Cortex of kidney (tissue), 1 donor: ENCODE results near the gene WSCD2.

Source experiments
- DNase-seq: peaks from one replicate; lab custom pipeline; 2025; lab: John Stamatoyannopoulos, UW

WSCD2 gene

DNA sequence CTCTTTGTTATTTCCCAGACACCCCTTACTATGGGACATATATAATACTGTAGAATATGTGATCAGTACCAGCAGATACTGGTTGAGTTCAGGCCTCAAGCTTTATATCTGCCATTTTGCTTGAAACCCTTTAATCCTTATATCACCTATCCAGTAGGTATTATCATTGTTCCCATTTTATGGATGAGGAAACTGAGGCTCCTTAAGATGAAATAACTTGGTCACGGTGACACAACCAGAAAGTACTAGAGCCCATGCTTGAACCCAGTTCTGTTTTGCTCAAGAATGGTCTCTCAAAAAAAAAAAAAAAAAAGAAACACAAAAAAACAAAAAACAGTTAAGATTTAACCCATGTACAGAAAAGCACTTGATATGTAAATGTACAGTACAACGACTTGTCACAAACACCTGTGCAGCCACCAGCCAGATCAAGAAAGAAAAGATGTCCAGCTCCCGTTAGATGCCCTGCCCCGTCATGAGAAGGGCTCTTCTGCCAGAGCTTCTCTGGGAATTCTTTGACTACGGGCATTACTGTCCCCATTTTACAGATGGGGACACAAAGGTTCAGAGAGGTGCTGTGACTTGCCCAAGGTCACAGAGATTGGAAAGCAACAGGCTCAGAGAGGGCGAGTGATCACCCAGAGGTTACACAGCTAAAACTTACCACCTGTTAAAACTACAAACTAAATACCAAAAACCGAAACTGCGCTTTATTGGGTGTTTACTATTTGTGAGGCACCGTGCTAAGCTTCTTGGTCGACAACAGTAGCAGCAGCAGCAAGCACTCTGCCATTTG, 669 bp upstream of the WSCD2 start:
- DNase-seq: no peak

DNA sequence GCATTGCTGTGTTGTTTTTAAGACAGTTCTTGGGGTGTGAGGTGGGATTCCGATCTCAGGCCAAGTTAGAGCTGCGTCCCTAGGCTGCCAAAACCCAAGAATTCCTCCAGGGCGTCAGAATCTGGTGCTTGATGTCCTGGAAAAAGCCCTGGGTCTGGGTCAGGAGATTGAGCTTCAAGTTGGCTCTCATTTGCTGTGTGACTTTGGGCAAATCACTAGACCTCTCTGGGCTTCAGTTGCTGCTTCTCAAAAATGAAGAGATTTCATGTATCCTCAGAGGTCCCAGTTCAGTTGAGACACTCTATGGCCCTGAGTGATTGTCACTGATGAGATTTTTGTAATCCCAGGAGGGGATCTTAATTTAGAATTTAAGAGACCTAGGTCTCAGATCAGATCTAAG, 1.9 kb downstream of the WSCD2 start:
- no peak for DNase-seq

DNA sequence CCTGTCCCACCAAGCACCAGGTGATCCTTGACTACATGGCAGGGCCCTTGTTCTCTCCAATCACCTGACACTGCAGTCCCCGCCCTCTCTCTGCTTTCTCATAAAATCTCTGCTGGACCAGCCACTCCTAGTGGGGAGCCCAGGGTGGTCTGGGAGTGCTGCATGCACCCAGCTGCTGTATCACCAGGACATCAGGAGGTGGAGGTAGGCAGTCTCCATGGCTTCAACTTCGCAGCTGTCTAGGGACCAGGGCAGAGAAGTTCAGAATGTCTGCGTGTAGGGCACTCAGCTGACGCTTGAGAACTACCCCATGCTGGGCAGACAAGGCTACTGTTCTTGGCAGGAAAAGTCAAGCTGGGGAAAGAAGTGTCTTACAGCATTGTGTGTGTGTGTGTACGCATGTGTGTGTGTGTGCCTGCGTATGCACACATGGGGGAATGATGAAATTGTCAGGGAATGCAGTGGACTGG, 2.6 kb downstream of the WSCD2 start:
- no peak for DNase-seq

DNA sequence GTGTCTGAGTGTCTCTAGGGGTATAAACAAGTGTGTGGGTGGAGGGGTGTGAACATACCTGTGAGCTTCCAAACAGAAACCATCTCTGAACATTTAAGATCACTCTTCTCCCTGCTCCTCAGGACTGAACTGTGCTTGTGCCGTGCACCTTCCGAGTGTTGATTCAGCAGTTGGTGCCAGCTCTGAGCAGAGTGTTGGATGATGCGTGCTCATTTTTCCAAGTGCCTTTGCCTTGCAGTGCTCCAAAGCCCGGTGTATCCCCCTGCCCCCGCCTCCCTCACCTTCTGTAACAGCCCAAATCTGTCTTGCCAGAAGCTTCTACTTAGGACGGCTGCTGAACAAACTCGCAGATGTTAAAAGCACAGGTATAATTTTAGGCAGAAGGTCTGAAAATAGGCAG, 4.4 kb downstream of the WSCD2 start:
- DNase-seq: no peak

DNA sequence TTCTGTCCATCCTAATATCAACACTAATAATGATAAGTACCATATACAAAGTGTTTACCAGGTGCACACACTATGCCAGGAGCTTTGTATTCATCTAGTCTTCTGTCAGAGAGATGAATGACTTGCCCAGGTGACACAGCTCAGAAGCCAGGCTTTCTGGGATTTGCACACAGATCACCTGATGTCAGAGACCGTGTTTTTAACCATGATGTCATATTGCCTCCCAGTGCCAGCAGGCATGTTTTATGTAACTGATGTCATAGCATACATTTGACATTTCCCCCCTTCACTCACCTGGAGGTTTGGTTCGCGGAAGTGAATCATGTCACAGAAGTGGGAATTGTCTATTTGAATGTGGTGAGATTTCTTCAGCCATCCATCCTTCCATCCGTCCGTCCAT, 5.7 kb downstream of the WSCD2 start:
- no peak for DNase-seq

DNA sequence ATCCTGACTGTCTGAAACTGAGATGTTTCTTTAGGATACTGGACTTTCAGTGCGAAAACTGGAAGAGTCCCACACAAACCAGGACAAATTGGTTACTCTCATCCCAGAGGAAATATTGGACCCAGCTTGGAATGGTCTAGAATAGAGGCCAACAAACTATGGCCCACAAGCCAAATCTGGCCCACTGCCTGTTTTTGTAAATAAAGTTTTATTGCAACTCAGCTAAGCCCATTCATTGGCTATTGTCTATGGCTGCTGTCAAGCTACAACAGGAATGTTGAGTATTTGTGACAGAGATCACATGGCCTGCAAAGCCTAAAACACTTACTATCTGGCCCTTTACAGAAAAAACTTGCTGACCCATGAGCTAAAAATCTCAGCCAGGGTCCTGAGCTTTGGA, 6.5 kb downstream of the WSCD2 start:
- no peak for DNase-seq

DNA sequence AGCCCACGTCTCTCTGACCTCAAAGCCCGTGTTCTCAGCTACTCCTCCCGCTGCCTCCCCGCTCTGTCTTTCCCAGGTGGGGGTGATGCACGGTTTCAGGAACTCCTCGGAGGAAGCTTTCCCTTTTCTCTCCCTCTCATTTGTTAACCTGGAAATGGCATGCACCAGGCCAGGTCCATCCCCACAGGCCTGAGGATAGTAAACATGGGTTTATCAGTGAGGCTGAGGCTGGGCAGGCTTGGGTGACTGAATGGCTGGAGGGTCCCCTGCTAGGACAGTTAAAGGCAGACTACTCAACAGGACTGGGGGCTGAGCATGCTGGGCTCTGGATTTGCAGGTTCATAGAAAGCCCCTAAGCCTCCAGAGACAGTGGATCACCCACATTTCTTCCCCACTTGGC, 7.6 kb downstream of the WSCD2 start:
- DNase-seq: no peak

DNA sequence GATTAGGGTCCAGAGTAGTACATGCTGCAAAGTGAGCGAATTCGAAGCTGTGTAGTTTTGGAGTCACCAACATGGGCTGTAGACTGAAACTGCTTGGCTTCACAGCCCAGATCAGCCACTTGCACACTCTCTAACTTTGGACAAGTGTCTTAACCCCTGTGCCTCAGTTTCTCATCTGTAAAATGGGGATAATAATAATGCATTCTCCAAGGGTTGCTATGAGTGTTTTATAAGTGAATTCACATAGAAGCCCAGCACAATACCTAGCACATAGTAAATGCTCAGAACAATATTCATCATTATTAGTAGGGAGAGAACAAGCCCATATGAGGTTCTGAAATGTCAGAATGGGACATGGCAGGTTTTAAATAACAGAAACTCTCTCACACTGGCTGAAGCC, 10.4 kb downstream of the WSCD2 start:
- no peak for DNase-seq

DNA sequence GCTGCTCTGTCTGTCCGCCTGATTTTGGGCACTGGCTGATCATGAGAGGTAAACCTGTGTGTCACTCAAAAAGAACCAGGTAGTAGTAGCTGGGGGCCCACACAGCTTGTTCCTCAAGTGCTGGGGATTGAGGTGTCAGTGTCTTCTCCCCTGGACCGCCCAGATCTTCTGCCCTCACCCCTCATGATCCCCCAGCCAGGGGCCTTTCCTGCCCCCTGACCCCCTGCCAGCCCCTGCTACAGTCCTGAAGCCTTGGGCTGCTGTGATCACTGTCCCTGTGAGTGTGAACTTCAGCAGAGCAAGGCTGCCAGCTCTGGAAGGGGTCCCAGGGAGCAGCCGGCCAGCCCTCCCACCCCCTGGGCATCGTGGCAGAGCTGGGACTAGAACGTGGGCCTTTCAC, 11.4 kb downstream of the WSCD2 start:
- DNase-seq: no peak

DNA sequence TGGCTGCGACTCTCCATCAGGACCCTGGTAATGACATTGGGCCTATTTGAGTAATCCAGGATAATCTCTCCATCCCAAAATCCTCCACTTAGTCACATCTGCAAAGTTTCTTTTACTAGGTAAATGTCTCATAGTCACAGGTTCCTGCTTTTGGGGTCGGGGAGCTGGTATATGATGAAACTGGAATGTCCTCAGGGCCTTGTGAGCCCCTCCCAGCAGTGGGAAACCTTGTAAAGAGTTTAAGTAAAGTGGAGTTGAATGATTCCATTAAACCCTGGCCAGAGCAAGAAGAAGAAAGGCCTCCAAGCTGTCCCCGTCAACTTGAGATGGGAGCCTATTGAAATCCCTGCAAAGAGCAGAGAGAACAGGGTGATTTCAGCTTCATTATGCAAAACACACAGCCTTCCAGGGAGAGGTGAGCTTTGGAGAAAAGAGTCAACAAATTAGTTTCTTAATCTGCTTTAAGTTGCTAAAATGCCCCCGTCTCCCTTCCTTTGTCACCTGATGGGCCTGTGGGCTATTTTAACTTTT, 12.6 kb downstream of the WSCD2 start:
- no peak for DNase-seq

DNA sequence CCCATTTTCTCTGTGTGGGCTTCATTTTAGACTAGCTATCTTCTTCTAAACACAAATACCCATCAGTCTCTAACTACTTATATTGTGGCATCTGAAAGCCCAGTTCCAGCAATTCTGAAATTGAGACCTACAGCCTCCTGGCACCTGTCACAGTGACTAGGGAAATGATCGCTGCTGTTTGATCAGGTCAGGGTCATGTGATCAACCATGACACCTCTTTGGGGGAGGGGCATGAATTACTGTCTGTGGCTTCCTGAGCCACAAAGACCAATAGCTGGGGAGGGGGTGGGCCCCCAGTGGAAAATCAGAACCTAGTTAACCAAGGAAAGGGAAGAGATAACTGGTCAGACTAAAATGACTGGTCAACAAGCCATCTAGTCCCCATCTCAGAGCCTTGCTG, 14.1 kb downstream of the WSCD2 start:
- no peak for DNase-seq

DNA sequence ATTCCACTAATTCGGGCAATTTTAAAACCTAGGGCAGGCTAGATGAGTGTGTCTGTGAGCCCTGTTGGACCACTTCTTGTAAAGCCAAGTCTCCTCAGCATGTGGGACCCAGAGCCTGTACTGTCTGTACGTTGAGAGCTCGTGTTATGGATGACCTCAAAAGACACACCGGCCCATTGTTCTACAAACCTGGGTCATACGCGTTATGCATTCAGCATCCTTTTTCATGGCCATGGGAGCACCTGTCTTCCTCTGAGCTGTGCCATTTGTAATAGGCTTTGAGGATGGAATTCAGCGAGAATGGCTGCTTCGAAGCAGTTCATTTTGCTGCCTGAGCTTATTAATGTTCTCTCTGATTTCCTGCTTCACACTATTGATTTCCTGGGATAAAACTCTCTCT, 15.0 kb downstream of the WSCD2 start:
- DNase-seq: no peak

DNA sequence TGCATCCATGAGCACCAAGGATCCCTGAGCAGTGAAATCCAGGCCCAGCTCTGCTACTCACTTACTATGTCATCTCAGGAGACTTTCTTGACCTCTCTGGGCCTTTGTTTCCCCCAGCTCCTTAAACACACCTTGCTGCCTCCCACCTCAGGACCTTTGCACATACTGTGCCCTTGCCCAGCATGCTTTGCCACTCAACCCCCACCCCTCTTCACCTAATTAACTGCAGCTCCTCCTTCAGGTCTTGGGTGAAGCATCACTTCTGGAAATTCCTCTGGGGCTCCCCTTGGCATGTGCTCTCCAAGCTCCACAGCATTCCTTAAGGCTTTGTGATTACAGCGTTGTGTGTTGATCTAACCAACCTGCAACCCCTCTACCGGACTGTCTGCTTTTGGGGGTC, 15.9 kb downstream of the WSCD2 start:
- no peak for DNase-seq

DNA sequence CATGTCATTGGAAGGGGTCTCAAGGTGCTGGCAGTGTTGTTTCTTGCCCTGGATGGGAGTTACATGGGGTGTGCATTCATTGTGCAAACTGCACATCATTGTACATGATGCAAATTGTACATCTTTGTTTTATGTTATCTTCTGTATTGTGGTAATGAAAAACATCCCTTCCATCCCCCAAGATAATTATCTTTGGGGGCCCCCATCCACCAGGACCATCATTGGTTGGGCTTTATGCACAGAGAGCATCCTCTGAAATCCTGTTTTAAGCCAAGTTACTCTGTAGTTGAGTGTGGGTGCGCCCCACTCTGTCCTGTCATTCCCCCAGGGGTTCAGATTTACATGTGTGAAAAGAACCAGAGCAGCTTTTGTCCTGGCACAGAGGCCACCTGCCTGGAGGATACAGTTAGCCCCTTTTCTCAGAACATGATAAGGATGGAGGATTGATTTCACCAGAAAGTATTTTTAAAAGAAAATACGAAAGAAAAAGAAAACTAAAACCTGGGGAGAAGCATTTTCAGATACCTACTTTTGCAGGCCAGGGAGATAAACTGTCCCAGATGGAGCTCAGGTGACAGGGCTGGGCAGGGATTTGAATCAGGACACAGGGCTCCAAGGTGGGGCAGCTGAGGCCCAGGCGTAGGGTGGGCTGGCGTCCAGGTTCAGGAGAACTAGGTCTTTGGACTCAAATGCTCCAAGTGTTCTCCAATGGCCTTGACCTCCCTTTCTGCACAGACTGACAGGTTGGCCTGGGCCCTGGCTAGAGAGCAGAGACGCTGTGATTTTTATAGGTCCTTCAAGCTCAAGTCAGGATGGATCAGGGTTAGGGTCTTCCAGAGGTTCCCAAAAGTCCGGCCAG, 17.2 kb downstream of the WSCD2 start:
- DNase-seq: no peak

DNA sequence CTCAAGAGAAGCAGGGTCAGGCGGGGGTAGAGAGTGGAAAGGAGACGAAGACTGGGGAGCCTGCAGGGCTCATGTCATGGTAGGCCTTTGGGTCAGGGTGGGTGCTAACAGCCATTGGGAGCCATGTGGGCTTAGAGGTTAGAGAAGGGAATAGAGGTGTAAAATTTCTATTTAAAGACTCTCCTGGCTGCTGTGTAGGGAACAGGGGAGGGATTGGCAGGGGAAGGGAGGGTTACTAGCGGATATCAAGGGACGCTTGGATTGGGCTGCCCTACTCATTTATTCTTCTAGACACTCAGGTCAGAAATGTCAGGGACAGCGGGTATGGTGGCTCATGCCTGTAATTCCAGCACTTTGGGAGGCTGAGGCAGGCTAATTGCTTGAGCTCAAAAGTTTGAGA, 18.2 kb downstream of the WSCD2 start:
- DNase-seq: no peak

DNA sequence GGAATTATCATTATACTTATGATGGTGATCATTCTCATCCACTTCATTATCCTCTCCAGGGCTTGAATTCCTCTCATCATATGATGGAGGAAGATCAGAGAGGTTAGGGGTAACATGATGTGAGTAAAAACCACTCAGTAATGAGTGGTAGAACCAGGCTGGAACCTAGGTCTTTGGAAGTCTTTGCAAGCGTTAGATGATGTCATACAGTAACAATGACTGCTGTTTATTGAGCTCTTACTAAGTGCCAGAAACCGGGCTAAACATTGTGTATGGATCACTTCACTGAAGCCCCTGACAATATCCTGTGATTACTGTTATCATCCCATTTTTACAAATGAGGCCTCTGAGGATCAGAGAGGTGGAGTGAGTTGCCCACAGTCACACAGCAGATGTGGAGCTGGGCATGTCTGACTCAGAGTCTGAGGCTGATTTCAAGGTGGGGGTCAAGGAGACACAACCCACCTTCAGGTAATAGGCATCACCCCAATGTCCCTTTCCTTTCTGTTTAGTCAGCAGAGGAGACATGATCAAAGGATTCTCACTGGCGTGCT, 19.5 kb downstream of the WSCD2 start:
- no peak for DNase-seq

DNA sequence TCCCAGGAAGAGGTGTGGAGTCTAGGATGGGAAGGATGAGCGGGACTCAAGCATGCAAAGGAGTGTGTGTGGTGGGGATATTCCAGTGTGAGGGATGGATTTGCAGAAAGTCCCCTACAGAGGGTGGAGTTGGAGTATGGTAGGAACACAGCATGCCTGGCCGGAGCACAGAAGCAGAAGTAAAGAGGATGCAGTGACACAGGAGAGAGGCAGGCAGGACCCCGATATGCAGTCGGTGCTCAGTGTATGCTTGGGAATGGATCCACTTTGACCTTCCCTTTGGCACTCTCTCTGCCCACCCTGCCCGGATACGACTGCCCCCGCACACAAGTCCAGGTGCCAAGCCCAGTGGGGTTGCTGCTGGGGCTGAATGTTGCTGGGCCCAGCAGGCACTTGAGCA, 21.3 kb downstream of the WSCD2 start:
- no peak for DNase-seq

DNA sequence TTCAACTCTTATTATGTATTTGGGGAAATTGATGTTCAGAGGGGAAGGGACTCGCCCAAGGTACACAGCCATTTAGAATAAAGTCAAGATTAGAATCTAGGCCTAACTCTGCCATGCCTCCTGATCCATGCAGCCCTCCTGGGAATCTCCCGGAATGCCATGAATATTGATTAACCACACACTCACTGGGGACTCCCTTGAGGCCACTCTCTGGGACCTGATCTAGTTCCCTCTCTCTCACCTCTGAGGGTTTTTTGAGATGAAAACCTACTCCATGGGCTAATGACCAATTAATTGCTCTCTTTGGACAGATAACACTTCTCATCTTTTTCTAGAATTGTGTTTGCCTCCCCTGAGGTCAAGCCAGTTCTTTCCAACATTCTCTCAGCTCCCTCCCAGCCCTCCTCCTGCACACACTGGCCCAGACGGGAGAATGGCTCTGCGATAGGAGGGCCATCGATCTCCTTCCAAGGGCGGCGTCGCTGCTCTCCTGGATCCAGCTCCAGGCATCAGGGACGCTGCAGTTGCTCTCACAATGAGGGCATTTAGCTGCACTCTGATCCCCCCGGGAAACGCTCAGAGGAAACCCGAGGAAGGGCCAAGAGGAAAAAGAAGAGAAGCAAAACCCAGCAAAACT, 22.6 kb downstream of the WSCD2 start:
- DNase-seq: no peak

DNA sequence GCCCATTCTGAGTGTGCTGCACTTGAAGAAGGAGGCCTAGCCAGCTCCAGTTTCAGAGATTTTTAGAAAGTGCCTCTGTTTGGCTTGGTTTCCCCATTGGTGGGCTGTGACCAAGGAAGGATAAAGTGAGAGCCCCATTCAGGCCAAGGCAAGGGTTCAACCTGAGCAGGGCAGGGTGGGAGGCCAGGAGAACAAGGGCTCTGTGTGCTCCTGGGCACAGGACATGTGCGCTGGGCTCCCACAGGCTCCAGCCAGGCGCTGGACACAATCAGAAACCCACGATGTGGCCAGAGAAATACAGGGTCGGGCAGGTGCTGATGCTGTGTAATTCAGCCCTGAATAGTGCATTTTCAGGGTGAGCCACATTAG, 23.1 kb downstream of the WSCD2 start:
- DNase-seq: no peak

DNA sequence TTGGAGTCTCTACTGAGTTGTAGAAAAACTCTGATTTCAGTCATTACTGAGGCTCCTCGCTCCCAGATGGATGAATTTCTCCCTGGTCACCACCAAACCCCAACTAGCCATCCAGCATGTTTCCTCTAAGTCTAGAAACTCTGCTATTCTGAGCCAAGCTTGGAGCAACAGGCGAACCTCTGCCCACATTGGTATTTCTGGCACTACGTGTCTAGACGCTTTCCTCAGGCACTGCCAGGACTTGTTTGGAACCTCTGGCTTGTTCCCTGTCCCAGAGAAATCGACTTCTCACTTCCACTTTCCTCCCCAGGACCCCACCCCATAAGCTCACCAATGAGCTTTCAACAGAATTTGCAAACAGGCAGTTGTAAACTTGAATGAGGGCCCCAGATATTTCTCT, 27.6 kb downstream of the WSCD2 start:
- no peak for DNase-seq

DNA sequence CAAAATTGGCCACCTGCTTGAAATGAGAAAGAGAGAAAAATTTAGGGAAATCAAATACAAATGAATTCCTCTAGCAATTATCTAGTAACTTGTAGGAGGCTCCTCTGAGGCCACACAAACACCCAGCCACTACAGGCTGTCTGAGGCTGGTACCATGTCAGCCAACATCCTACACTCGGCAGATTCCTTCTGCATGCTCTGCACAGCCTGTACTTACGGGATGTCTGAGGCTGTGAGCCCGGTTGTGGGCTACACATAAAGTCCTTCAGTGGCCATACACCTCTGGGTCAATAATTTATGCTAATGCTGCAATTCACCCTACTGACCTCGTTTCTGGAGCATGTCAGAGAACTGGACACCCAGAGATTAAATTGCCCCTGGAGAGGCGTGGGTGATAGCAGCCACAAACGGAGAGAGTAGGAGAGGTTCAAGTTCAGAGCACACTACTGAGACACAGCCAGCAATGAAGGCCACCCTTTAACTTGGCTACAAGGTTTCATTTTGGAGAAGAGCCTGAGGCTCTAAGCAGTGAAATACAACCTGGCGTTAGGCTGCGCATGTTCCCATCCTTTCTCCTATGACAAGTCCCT, 28.9 kb downstream of the WSCD2 start:
- DNase-seq: no peak

DNA sequence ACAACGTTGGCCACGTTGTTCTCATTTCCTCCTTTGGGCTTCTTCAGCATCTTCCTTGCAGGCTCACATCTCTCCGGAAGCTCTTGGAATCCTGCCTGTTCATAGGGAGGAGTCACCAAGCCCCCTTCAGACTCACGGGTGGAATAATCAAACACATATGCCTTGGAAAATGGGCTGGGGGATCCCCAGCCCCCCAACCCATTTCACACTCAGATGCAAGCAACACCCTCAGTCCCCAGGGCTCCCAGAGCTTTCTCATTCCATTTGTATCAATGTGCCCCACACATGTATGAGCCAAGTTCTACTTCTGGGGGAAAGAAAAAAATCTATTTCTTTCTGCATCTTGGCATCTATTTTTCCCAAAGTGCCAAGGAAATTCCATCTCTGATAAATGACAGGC, 33.1 kb downstream of the WSCD2 start:
- DNase-seq: no peak
